ENCODE data around the gene DAB2IP. TPM values are rescaled to one million over a fixed set of nuclear protein-coding genes. Genes with fewer than 3 reads are reported as not detected.

The DAB2IP gene
- total RNA-seq, 6 experiments from 2014 or later = 23.0 to 28.2 (median 25.7) TPM

GRCh38 chr9:121638901-121639592 lies 12.4 kb upstream of the DAB2IP start:
- H3K27ac Mint-ChIP-seq = no peak overlapping the region
- no peaks in the 10 kb centered on the region for H3K36me3 Mint-ChIP-seq (ENCODE audit: low read depth)
- H3K9me3 Mint-ChIP-seq = no peaks in the 10 kb centered on the region
- H3K27me3 Mint-ChIP-seq (ENCODE audit: insufficient read depth) = peaks cover 9% of the 10 kb centered on the region
- no peak overlapping the region for H3K4me3 Mint-ChIP-seq
- DNase-seq = no peak
- TF ChIP-seq CTCF (IDR thresholded peaks at IDR 0.05) = no peak
- H3K4me1 Mint-ChIP-seq (ENCODE audit: low read depth) = peaks cover 7% of the 10 kb centered on the region

- peaks cover 7% of the 10 kb centered on the region for H3K4me1 Mint-ChIP-seq (ENCODE audit: low read depth)
- DNase-seq = no peak
- H3K9me3 Mint-ChIP-seq = no peaks in the 10 kb centered on the region
- no peaks in the 10 kb centered on the region for H3K36me3 Mint-ChIP-seq (ENCODE audit: low read depth)
- no peak overlapping the region for H3K27ac Mint-ChIP-seq
- H3K27me3 Mint-ChIP-seq (ENCODE audit: insufficient read depth) = peaks cover 8% of the 10 kb centered on the region
- no peak overlapping the region for H3K4me3 Mint-ChIP-seq
- no peak for TF ChIP-seq CTCF (IDR thresholded peaks at IDR 0.05)
These were observed 11.8 kb upstream of the DAB2IP start for GRCh38 chr9:121639619-121640018.

GRCh38 chr9:121640076-121640475 lies 11.4 kb upstream of the DAB2IP start:
- peaks cover 7% of the 10 kb centered on the region for H3K4me1 Mint-ChIP-seq (ENCODE audit: low read depth)

GRCh38 chr9:121640491-121641223 lies 10.8 kb upstream of the DAB2IP start:
- no peak overlapping the region for H3K4me3 Mint-ChIP-seq
- H3K4me1 Mint-ChIP-seq (ENCODE audit: low read depth) = peaks cover 7% of the 10 kb centered on the region
- DNase-seq = no peak
- no peak for TF ChIP-seq CTCF (IDR thresholded peaks at IDR 0.05)
- no peaks in the 10 kb centered on the region for H3K36me3 Mint-ChIP-seq (ENCODE audit: low read depth)
- no peak overlapping the region for H3K27ac Mint-ChIP-seq
- H3K27me3 Mint-ChIP-seq (ENCODE audit: insufficient read depth) = peaks cover 10% of the 10 kb centered on the region
- H3K9me3 Mint-ChIP-seq = no peaks in the 10 kb centered on the region

More at GRCh38 chr9:121640076-121640475, 11.4 kb upstream of the DAB2IP start:
- TF ChIP-seq CTCF (IDR thresholded peaks at IDR 0.05) = peak; percentile 79
- Mint-ChIP-seq H3K27me3 (ENCODE audit: insufficient read depth) (peaks cover 8% of the 10 kb centered on the region), H3K36me3 (ENCODE audit: low read depth) (no peaks in the 10 kb centered on the region), H3K4me3 (no peak overlapping the region), H3K9me3 (no peaks in the 10 kb centered on the region), H3K27ac (no peak overlapping the region)
- no peak for DNase-seq

GRCh38 chr9:121641224-121641611 lies 10.2 kb upstream of the DAB2IP start:
- no peak for DNase-seq
- Mint-ChIP-seq H3K27ac (no peak overlapping the region), H3K9me3 (no peaks in the 10 kb centered on the region), H3K4me3 (no peak overlapping the region), H3K27me3 (ENCODE audit: insufficient read depth) (peaks cover 16% of the 10 kb centered on the region), H3K36me3 (ENCODE audit: low read depth) (no peaks in the 10 kb centered on the region), H3K4me1 (ENCODE audit: low read depth) (peaks cover 7% of the 10 kb centered on the region)
- no peak for TF ChIP-seq CTCF (IDR thresholded peaks at IDR 0.05)
